ENCODE results near the gene GPHB5. TPM values are rescaled to one million over a fixed set of nuclear protein-coding genes. Genes with fewer than 3 reads are reported as not detected.

Gene GPHB5
- total RNA-seq = not detected

- no peak for TF ChIP-seq CTCF (IDR thresholded peaks at IDR 0.05; ENCODE audit: low read depth)
These were observed at the start of gene GPHB5 for GRCh38 chr14:63318835-63319234. Gene GPHB5, minus strand, starts transcription at chr14:63318935. Its CDS starts 1,086 bp downstream, at chr14:63317849.

DNA sequence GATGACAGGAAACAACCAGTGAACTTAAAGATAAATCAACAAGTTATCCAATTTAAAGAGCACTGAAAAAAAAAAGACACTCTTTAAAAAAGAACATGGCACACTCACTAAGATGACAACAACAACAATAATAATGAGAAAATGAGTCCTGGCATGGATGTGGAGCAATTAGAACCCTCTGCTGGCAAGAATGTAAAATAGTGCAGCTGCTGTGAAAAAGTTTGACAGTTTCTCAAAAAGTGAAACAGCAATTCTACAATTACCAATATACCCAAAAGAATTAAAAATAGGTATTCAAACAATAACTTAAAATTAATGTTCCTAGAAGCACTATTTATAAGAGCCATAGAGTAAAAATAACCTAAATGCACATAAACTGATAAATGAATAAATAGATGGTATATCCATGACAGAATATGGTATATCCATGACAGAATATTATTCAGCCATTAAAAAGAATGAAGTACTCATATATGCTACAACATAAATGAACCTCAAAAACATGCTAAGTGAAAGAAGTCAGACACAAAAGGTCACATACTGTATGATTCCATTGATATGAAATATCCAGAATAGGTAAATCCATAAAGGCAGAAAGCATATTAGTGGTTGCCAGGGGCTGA lies 49.1 kb upstream of the GPHB5 start:
- TF ChIP-seq CTCF (IDR thresholded peaks at IDR 0.05; ENCODE audit: low read depth) = no peak

DNA sequence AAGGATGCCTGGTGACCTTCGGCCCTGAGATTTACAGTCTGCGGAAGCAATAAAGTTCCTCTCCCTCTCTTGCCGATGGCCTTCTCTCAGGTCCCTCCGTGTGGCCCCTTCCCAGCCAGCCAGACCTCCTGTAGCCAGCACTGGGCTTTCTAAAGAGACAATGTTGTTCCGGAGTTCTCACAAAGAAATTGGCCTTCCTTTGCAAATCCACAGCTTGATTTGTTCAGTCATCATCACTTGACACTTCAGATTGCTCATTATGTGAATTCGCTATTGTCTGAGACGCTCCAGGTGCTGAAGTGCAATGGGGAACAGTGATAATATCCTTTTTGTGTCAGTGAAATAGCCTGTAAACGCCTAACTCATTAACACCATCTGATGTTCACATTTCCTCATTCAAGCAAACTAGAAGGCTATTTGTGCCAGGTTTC lies 43.7 kb upstream of the GPHB5 start:
- TF ChIP-seq CTCF (IDR thresholded peaks at IDR 0.05; ENCODE audit: low read depth) = no peak

DNA sequence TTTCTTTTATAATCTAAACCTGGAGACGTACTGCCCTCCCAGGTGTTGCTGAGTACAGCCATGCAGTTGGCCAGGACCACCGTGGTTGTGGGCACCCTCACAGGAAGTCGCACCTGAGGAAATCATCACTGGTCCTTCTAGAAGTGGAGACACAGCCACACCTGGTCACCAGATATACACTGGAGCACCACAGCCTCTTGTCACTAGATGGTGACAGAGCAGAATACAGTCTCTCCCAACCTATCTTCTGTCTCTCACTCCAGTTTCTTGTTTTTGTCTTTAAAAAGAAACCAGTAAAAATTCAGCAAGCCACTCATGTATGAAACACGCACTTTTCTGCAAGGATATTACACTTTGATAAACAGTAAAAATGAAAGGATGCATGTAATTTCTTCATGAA lies 43.1 kb upstream of the GPHB5 start:
- TF ChIP-seq CTCF (IDR thresholded peaks at IDR 0.05; ENCODE audit: low read depth) = no peak

GRCh38 chr14:63357841-63358240 lies 39.1 kb upstream of the GPHB5 start:
- TF ChIP-seq CTCF (IDR thresholded peaks at IDR 0.05; ENCODE audit: low read depth) = no peak

DNA sequence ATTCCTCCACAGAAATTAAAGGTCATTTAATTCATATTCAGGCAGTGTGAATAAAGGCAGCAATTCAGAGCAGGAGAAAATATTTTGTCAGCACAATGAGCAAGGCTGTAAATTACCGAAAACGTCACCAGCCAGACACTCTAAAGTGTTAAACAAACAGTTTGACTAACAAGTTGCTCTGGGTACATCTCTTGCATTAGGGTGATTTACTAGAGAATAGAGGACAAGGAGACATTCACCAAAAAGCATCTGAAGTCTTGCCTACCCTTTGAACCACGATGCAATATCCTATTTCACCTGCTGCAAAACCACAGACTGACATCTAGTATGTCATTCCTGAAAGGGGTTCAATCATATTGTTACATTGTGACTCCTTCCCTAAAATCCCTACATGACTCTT lies 27.1 kb upstream of the GPHB5 start:
- TF ChIP-seq CTCF (IDR thresholded peaks at IDR 0.05; ENCODE audit: low read depth) = no peak

DNA sequence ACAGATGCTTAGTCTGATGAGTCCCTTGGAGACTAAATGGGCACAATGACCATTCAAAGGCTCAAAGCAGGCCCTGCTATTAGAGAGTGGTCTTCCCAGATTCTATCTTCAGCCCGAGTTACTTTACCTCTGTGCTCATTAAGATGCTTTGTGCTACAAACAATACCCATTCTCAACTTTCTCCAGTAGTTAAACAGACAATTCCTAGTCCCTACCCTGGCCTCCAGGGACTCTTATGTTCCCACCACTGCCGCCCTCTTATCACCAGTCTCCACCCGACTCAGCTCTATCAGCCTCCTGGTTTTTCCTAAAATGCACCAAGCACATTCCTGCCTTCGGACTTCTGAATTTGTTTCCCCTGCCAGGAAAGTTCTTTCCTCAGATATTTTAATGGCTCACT lies 25.6 kb upstream of the GPHB5 start:
- TF ChIP-seq CTCF (IDR thresholded peaks at IDR 0.05; ENCODE audit: low read depth) = no peak

All from subcutaneous adipose tissue (tissue), 4 donors.